A549 (cell line): Measurements from ENCODE around the gene AKR1C8. TPM values are rescaled to one million over a fixed set of nuclear protein-coding genes. Genes with fewer than 3 reads are reported as not detected.
A peak's percentile ranks its signal among the peaks of the same experiment; 100 is the strongest.
"Not testable (repeated sequence)": the region's sequence is repeated elsewhere in the genome, so short reads cannot be mapped to it uniquely, and the experiment has no call there.

ENCODE experiments used
- ATAC-seq, 2 experiments: fragments of 200-7000 bp in 1 of 2; fragments of >200 bp in 1 of 2; cut with Nextera tagmentation in 1 of 2; cut with Tn5 transposase in 1 of 2; 3 replicates each; pipeline versions ENCODE4 v1.8.0 to v1.9.1; 2018 to 2020; ENCODE audit warnings: mild to moderate bottlenecking in 1 of 2, moderate library complexity in 1 of 2
- CTCF ChIA-PET: fragments of 300-600 bp; sonication (Branson Sonifier 250); formaldehyde crosslinking; extraction: SDS; loops from one replicate; lab custom pipeline; 2021; ENCODE audit warnings: antibody characterized with exemption, inconsistent platforms; lab: Yijun Ruan, JAX
- POLR2A ChIA-PET: fragments of 350-600 bp; formaldehyde crosslinking; extraction: SDS; loops from one replicate; lab custom pipeline; 2021; ENCODE audit warnings: antibody characterized with exemption, inconsistent platforms; lab: Yijun Ruan, JAX
- DNase-seq, 2 experiments: peaks; one replicate each; pipeline versions ENCODE4 v3.0.0 to v3.0.0-alpha.2; 2011 to 2016; ENCODE audit warnings: low read depth in 1 of 2, low spot score in 1 of 2
- FAIRE-seq: peaks from 2 replicates; lab custom pipeline; 2011; peaks lifted over from hg19 to GRCh38; lab: Jason Lieb, UNC
- H3K27ac ChIP-seq, 2 experiments: fragments of >200 bp; sonication (Bioruptor Twin); formaldehyde crosslinking; 3 replicates each; pipeline ENCODE4 v1.5.1; 2016 to 2017
- H3K4me1 ChIP-seq: fragments of >200 bp; sonication (Bioruptor Twin); formaldehyde crosslinking; 3 replicates; pipeline ENCODE4 v1.6.1; 2016
- H3K4me2 ChIP-seq: fragments of >200 bp; sonication (Bioruptor Twin); formaldehyde crosslinking; 3 replicates; pipeline ENCODE4 v1.6.1; 2016
- H3K4me3 ChIP-seq: fragments of >200 bp; sonication (Bioruptor Twin); formaldehyde crosslinking; 3 replicates; pipeline ENCODE4 v1.5.1; 2016
- H3K9me3 ChIP-seq: fragments of >200 bp; sonication (Bioruptor Twin); formaldehyde crosslinking; 3 replicates; pipeline ENCODE4 v1.6.1; 2016
- CHD4 ChIP-seq: fragments of 200-600 bp; sonication (generic); IDR thresholded peaks from 2 replicates; pipeline ENCODE4 v1.6.1; 2016; ENCODE audit warnings: antibody characterized with exemption, mild to moderate bottlenecking, borderline replicate concordance
- EHMT2 ChIP-seq: fragments of 200-600 bp; sonication (generic); IDR thresholded peaks from 2 replicates; pipeline ENCODE4 v1.6.1; 2016; ENCODE audit warnings: antibody characterized with exemption, low read depth, mild to moderate bottlenecking, moderate library complexity
- EP300 ChIP-seq, 2 experiments: fragments of >200 bp; sonication (Bioruptor Twin); formaldehyde crosslinking; IDR thresholded peaks; 2 replicates in 1 of 2; 3 replicates in 1 of 2; pipeline ENCODE4 v1.6.1; 2016 to 2017
- HDAC2 ChIP-seq: fragments of 200-600 bp; sonication (generic); IDR thresholded peaks from 2 replicates; pipeline ENCODE4 v1.6.1; 2016
- MAFK ChIP-seq: fragments of 450-650 bp; IDR thresholded peaks from 2 replicates; pipeline ENCODE4 v1.6.1; 2014; ENCODE audit not compliant: partially characterized antibody
- MAZ ChIP-seq: fragments of 150-350 bp; IDR thresholded peaks from 2 replicates; pipeline ENCODE4 v1.6.1; 2014; ENCODE audit warnings: antibody characterized with exemption, low read depth, low read length, borderline replicate concordance
- NR3C1 ChIP-seq: fragments of >200 bp; sonication (Bioruptor Twin); formaldehyde crosslinking; IDR thresholded peaks from 3 replicates; pipeline ENCODE4 v1.6.1; 2017
- PHF8 ChIP-seq: fragments of 200-600 bp; sonication (generic); IDR thresholded peaks from 2 replicates; pipeline ENCODE4 v1.6.1; 2016; ENCODE audit warnings: low read depth, mild to moderate bottlenecking, antibody characterized with exemption, moderate library complexity, borderline replicate concordance
- POLR2A ChIP-seq: IDR thresholded peaks from 2 replicates; pipeline ENCODE4 v1.6.1; 2012; ENCODE audit warnings: mild to moderate bottlenecking, low read length
- TP53 ChIP-seq: fragments of 250-450 bp; sonication (Bioruptor Pico); IDR thresholded peaks from 2 replicates; pipeline ENCODE4 v1.5.0; 2021; ENCODE audit warnings: mild to moderate bottlenecking, moderate library complexity
- ZNF302 ChIP-seq: fragments of 250-450 bp; sonication (Bioruptor Pico); IDR thresholded peaks from 2 replicates; pipeline ENCODE4 v1.9.0; 2021; ENCODE audit warnings: inconsistent platforms, mild to moderate bottlenecking, moderate library complexity
- ZSCAN20 ChIP-seq: fragments of 250-450 bp; sonication (Bioruptor Pico); IDR thresholded peaks from 2 replicates; pipeline ENCODE4 v1.8.0; 2022; ENCODE audit warnings: mild to moderate bottlenecking, moderate library complexity
- WGBS: methylation state at CpG from one replicate; pipeline ENCODE4 v1.1.6; 2017; ENCODE audit errors: missing lambda C conversion rate; 5-methylcytosine and 5-hydroxymethylcytosine counted together
- polyA plus RNA-seq, 4 experiments: library from polyadenylated mRNA; depleted of rRNA in 3 of 4; stranded (reverse); fragments of >200 nt; fragmentation: RNase III in 1 of 4; extraction: RNeasy Plus Mini Kit Qiagen cat#74134 plus additional on column Dnase treatment in 1 of 4; gene quantifications; 2 replicates in 3 of 4; 3 replicates in 1 of 4; pipeline ENCODE4 v1.2.3, GENCODE V29; 2011 to 2017
- TF ChIP-seq, protein P1 (sequence below): fragments of 450-650 bp; IDR thresholded peaks from 2 replicates; pipeline ENCODE4 v1.6.1; 2014; ENCODE audit warnings: antibody characterized with exemption
- TF ChIP-seq, protein P2 (sequence below): IDR thresholded peaks from 2 replicates; pipeline ENCODE4 v1.6.1; 2012
- TF ChIP-seq, protein P3 (sequence below): IDR thresholded peaks from 2 replicates; pipeline ENCODE4 v1.6.1; 2012
- TF ChIP-seq, protein P4 (sequence below): fragments of >200 bp; sonication (Bioruptor Twin); formaldehyde crosslinking; IDR thresholded peaks from 3 replicates; pipeline ENCODE4 v1.6.1; 2016
- TF ChIP-seq, protein P5 (sequence below): fragments of >200 bp; sonication (Bioruptor Twin); formaldehyde crosslinking; IDR thresholded peaks from 3 replicates; pipeline ENCODE4 v1.5.1; 2016

AKR1C8 gene
- polyA plus RNA-seq, 2 of the 4 experiments (the other 2 are of a cell fraction): 0.10 to 0.62 TPM

DNA sequence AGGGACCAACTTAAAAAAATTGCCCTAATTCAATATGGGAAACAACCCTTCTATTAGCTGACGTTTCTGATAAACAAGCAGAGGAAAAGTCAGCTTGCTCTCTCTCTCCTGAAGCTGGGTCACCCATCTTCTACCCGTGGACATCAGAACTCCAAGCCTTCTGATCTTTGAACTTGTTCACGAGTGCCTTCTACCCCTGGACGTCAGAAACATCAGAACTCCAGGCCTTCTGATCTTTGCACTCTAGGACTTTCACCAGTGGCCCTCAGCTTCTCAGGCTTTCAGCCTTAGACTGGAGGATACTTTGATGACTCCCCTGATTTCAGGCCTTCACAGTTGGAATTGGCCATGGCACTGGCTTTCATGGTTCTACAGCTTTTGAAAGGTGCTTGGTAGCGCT lies 41.8 kb downstream of the AKR1C8 start:
- WGBS: 82% methylated on average over 5 of the region's 5 CpGs
- CTCF ChIA-PET: interaction anchor here (0.6 to 1.0 kb wide), 2 partner anchors 11 to 161 kb away, joined by 3 read pairs; no protein-coding TSS in a partner anchor
- POLR2A ChIA-PET: no interaction called here
- Histone ChIP-seq H3K4me1 (peaks cover 19% of the 10 kb centered on the region), H3K27ac (peak overlapping the region in 1 of 2 experiments; percentile 44; a peak in 2 of 6 replicates), H3K9me3 (peaks cover 20% of the 10 kb centered on the region; the same call in 2 of the 3 replicates), H3K4me3 (no peak overlapping the region), H3K4me2 (no peak overlapping the region)
- TF ChIP-seq ZNF302 (CRISPR knock-in tag) (no peak), HDAC2 (no peak), ZSCAN20 (CRISPR knock-in tag) (no peak), NR3C1 (no peak), EHMT2 (no peak), POLR2A (no peak), TP53 (CRISPR knock-in tag) (no peak), MAZ (no peak)
- TF ChIP-seq, protein P1, sequence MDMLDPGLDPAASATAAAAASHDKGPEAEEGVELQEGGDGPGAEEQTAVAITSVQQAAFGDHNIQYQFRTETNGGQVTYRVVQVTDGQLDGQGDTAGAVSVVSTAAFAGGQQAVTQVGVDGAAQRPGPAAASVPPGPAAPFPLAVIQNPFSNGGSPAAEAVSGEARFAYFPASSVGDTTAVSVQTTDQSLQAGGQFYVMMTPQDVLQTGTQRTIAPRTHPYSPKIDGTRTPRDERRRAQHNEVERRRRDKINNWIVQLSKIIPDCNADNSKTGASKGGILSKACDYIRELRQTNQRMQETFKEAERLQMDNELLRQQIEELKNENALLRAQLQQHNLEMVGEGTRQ: no peak
- TF ChIP-seq, protein P2, sequence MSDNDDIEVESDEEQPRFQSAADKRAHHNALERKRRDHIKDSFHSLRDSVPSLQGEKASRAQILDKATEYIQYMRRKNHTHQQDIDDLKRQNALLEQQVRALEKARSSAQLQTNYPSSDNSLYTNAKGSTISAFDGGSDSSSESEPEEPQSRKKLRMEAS: no peak
- TF ChIP-seq, protein P3, sequence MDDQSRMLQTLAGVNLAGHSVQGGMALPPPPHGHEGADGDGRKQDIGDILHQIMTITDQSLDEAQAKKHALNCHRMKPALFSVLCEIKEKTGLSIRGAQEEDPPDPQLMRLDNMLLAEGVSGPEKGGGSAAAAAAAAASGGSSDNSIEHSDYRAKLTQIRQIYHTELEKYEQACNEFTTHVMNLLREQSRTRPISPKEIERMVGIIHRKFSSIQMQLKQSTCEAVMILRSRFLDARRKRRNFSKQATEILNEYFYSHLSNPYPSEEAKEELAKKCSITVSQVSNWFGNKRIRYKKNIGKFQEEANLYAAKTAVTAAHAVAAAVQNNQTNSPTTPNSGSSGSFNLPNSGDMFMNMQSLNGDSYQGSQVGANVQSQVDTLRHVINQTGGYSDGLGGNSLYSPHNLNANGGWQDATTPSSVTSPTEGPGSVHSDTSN: no peak
- no peak for FAIRE-seq
- no peak for ATAC-seq
- DNase-seq: no peak

DNA sequence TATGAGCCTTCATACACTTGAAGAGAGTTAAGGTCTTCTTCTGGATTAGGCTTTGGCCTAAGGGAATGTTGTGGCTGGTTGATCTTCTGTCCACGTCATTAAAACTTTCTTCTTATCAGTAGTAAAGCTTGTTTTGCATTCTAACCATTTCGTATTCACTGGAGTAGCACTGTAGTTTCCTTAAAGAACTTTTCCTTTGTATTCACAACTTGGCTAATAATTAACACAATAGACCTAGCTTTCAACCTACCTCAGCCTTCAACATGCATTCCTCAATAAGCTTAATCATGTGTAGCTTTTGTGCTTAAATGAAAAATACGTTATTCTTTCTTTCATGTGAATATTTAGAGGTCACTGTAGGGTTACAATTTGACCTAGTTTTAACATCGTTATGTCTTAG lies 42.8 kb downstream of the AKR1C8 start:
- Histone ChIP-seq H3K4me3 (no peak overlapping the region), H3K4me1 (peaks cover 9% of the 10 kb centered on the region), H3K9me3 (peaks cover 29% of the 10 kb centered on the region), H3K27ac (0 out of 6 replicates have a peak overlapping the region, but pooled peaks of 1 of the 2 experiments have one; percentile 44), H3K4me2 (no peak overlapping the region)
- no peak for FAIRE-seq
- ChIA-PET CTCF (no interaction called here), POLR2A (no interaction called here)
- WGBS: 81% methylated on average over 4 of the region's 4 CpGs
- ATAC-seq: no peak
- TF ChIP-seq PHF8 (no peak), MAZ (no peak), MAFK (no peak), CHD4 (no peak), EP300 (IDR thresholded peaks at IDR 0.05) (no peak), TP53 (CRISPR knock-in tag) (no peak), ZNF302 (CRISPR knock-in tag) (no peak), EHMT2 (no peak)
- TF ChIP-seq, protein P3: no peak
- TF ChIP-seq, protein P4, sequence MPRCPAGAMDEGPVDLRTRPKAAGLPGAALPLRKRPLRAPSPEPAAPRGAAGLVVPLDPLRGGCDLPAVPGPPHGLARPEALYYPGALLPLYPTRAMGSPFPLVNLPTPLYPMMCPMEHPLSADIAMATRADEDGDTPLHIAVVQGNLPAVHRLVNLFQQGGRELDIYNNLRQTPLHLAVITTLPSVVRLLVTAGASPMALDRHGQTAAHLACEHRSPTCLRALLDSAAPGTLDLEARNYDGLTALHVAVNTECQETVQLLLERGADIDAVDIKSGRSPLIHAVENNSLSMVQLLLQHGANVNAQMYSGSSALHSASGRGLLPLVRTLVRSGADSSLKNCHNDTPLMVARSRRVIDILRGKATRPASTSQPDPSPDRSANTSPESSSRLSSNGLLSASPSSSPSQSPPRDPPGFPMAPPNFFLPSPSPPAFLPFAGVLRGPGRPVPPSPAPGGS: no peak
- TF ChIP-seq, protein P5, sequence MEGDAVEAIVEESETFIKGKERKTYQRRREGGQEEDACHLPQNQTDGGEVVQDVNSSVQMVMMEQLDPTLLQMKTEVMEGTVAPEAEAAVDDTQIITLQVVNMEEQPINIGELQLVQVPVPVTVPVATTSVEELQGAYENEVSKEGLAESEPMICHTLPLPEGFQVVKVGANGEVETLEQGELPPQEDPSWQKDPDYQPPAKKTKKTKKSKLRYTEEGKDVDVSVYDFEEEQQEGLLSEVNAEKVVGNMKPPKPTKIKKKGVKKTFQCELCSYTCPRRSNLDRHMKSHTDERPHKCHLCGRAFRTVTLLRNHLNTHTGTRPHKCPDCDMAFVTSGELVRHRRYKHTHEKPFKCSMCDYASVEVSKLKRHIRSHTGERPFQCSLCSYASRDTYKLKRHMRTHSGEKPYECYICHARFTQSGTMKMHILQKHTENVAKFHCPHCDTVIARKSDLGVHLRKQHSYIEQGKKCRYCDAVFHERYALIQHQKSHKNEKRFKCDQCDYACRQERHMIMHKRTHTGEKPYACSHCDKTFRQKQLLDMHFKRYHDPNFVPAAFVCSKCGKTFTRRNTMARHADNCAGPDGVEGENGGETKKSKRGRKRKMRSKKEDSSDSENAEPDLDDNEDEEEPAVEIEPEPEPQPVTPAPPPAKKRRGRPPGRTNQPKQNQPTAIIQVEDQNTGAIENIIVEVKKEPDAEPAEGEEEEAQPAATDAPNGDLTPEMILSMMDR: no peak
- DNase-seq: no peak

DNA sequence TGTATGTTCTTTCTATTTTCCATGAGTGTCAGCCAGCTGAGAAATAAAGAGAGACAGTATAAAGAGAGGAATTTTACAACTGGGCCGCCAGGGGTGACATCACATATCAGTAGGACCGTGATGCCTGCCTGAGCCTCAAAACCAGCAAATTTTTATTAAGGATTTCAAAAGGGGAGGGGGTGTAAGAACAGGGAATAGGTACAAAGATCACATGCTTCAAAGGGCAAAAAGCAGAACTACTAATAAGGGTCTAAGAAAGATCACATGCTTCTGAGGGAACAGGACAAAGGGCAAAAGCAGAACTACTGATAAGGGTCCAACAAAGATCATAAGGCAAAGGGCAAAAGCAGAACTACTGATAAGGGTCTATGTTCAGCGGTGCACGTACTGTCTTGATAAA lies 47.3 kb downstream of the AKR1C8 start:
- peaks cover 47% of the 10 kb centered on the region for H3K9me3 ChIP-seq
- H3K4me1 ChIP-seq, H3K27ac ChIP-seq, DNase-seq, CTCF ChIA-PET, H3K4me2 ChIP-seq, ATAC-seq, H3K4me3 ChIP-seq, FAIRE-seq, POLR2A ChIA-PET: not testable (repeated sequence)
- 70% methylated on average over 4 of the region's 4 CpGs for WGBS
